HG03064 (cell line): ENCODE results near the gene ZBTB42.
"Not testable (repeated sequence)": the region's sequence is repeated elsewhere in the genome, so short reads cannot be mapped to it uniquely, and the experiment has no call there.

Experiments used
- ATAC-seq: cut with Tn5 transposase; IDR thresholded peaks from one replicate; pipeline ENCODE4 v1.9.1; 2021; ENCODE audit warnings: low read depth; ENCODE audit not compliant: unreplicated experiment

Gene ZBTB42

GRCh38 chr14:104804481-104805325 is 3.8 kb downstream of the ZBTB42 start:
- no peak for ATAC-seq

- ATAC-seq, result no peak
These were observed 4.4 kb downstream of the ZBTB42 start for GRCh38 chr14:104805326-104805678.

GRCh38 chr14:104805941-104806624 is 5.2 kb downstream of the ZBTB42 start:
- ATAC-seq, result no peak

- ATAC-seq, result no peak
These were observed 5.9 kb downstream of the ZBTB42 start for GRCh38 chr14:104806625-104807465.

- ATAC-seq, result no peak
These were observed 7.6 kb downstream of the ZBTB42 start for GRCh38 chr14:104808456-104808855.

- ATAC-seq, result no peak
These were observed 9.4 kb downstream of the ZBTB42 start for GRCh38 chr14:104810316-104810715.

- no peak for ATAC-seq
These were observed 12.4 kb downstream of the ZBTB42 start for GRCh38 chr14:104813286-104813685.

GRCh38 chr14:104814701-104815100 is 13.8 kb downstream of the ZBTB42 start:
- ATAC-seq, result not testable (repeated sequence)

- no peak for ATAC-seq
These were observed 15.6 kb downstream of the ZBTB42 start for GRCh38 chr14:104816616-104816884.

- no peak for ATAC-seq
These were observed 17.2 kb downstream of the ZBTB42 start for GRCh38 chr14:104817930-104818713.

- ATAC-seq, result no peak
These were observed 17.8 kb downstream of the ZBTB42 start for GRCh38 chr14:104818714-104819161.

GRCh38 chr14:104819361-104819781 is 18.5 kb downstream of the ZBTB42 start:
- no peak for ATAC-seq

- no peak for ATAC-seq
These were observed 19.8 kb downstream of the ZBTB42 start for GRCh38 chr14:104820669-104821228.

- ATAC-seq, result no peak
These were observed 20.5 kb downstream of the ZBTB42 start for GRCh38 chr14:104821229-104821945.

- no peak for ATAC-seq
These were observed 21.2 kb downstream of the ZBTB42 start for GRCh38 chr14:104821971-104822608.

- no peak for ATAC-seq
These were observed 22.1 kb downstream of the ZBTB42 start for GRCh38 chr14:104822821-104823615.

GRCh38 chr14:104824353-104824997 is 23.6 kb downstream of the ZBTB42 start:
- no peak for ATAC-seq
